GM12874 (cell line): ENCODE data around the gene MRPL44.

ENCODE experiments used
- CTCF ChIP-seq: IDR thresholded peaks from 2 replicates; pipeline ENCODE4 v1.5.1; 2011; ENCODE audit warnings: low read depth, mild to moderate bottlenecking, control low read depth, low read length, moderate library complexity; ENCODE audit not compliant: insufficient read depth

Gene MRPL44

DNA sequence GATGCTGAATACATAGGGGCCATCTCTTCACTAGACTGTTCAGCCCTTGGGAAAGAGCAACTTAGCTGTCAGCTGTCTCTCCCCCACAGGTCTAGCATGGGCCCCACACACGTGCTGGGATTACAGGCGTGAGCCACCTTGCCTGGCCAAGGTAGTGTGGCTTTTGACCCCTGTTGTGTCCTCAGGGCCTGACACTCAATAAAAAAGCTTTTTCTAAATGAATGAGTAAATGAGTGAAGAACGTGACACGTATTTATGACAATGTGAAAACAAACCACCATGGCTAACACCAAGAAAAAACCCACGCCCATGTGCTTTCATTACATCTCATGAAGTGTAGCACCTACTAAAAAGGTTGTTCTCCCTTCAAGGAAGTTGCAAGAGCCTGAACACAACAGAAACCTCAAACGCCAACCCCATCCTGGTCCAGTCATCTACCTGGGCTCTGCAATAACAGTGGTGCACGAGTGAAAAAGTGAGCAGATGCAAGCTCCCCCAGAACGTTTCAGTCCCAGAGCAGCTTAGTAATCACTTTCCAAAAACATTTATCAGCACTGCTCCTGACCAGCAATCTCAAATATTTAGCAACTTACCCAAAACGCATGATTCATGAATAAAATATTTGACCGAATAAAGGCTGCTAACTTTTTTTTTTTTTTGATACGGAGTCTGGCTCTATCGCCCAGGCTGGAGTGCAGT lies 15.5 kb upstream of the MRPL44 start:
- no peak for TF ChIP-seq CTCF

DNA sequence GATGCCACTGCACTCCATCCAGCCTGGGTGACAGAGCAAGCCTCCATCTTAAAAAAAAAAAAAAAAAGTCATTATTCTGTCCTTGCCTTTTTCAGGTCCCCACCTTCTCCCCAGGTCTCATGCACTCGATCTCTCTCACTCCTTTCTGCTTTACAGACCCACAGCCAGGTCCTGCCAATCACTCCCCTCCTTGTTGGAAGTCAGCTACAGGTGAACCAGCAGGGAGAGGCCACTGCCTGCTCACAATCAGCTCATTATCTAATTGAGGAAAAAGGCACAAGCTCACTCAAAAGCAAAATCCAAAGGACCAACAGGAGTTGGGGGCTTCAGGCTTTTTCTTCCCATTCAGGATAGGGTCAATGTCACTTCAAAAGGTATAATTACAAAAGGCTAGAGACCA lies 14.1 kb upstream of the MRPL44 start:
- TF ChIP-seq CTCF: no peak

- no peak for TF ChIP-seq CTCF
Measured at GRCh38 chr2:223943561-223944008, 13.7 kb upstream of the MRPL44 start.

- no peak for TF ChIP-seq CTCF
Measured at GRCh38 chr2:223944166-223944702, 13.0 kb upstream of the MRPL44 start.

DNA sequence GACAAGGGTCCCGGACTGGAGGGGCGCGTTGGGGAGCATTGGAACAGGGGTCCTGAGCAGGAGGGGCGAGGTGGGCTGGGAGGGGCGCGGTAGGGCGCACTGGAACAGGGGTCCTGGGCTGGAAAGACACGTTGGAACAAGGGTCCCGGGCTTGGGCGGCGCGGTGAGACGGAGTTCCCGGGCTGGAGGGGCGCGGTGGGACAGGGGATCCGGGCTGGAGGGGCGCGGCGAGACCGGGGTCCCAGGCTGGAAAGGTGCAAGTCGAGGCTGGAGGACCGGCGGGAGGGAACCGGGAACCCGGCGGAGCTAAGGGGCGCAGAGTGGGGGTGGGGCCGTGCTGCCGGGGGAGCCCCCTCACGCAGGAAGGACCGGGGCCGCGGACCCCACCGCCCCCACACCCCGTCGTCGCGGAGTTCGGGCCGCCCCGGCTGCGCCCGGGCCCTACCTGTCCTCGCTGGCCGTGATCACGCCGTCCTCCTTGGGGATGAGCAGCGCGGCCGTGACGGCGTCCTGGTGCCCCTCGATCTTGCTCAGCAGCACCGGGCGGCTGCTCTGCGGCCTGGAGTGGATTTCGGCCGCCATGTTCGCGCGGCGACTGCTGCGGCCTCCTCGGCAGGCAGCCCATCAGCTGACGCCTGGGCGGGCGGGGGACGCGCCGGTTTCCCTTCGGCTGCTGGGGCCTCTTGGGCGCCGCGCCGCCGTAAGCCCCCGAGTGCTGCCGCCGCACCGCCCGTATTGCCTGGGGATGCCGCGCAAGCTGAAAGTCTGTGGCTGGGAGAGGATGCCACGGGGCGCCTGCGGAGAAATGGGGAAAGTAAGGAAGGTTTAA lies 12.3 kb upstream of the MRPL44 start, which contains the start of gene WDFY1:
WDFY1 (minus strand) TSS at position 633 of the 829 bp plus-strand sequence; CDS start at position 582, 51 bp downstream.
- no peak for TF ChIP-seq CTCF

DNA sequence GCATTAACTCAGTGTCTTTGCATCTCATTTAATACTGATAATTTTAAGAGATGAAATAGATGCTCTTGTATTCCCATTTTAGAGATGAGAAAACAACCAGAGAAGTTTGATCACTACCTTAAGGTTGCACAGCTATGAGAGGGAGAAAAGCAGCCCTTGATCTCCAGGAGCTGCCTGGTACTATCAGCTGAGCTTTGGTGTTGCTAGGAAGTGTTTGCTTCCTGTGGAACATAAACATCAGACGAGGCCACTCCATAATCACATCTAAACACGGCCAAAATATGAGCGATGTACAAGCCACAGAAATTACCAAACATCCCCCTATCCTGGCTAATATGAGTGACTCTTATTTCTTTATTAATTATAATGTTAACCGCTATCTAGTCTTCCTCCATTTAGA lies 11.5 kb upstream of the MRPL44 start:
- TF ChIP-seq CTCF: no peak

- TF ChIP-seq CTCF: no peak
Measured at GRCh38 chr2:223947711-223948205, 9.5 kb upstream of the MRPL44 start.
